MM.1S (cell line): Measurements from ENCODE around the gene PBX3.

ENCODE experiments used
- CTCF ChIP-seq: fragments of 300-600 bp; sonication (generic); IDR thresholded peaks from 2 replicates; pipeline ENCODE4 v1.5.1; 2016; ENCODE audit warnings: antibody characterized with exemption, low read length, mixed read lengths
- EZH2 ChIP-seq: fragments of 300-600 bp; sonication (generic); optimal IDR thresholded peaks from 2 replicates; pipeline ENCODE3; 2017; ENCODE audit warnings: low read depth, mild to moderate bottlenecking, antibody characterized with exemption, low read length, mixed read lengths
- EZH2phosphoT487 ChIP-seq: fragments of 300-600 bp; sonication (generic); IDR thresholded peaks from 2 replicates; pipeline ENCODE4 v1.6.1; 2018; ENCODE audit warnings: antibody characterized with exemption, low read length

GRCh38 chr9:125878164-125878631 is 131.0 kb downstream of the PBX3 start:
- TF ChIP-seq CTCF: no peak
- no peak for TF ChIP-seq EZH2
- no peak for TF ChIP-seq EZH2phosphoT487
